NCI-H2227 (cell line): ENCODE data around the gene ESM1.
"Not testable (repeated sequence)": the region's sequence is repeated elsewhere in the genome, so short reads cannot be mapped to it uniquely, and the experiment has no call there.

ENCODE experiments used
- DNase-seq: peaks from one replicate; lab custom pipeline; 2025; ENCODE audit not compliant: unreplicated experiment; lab: John Stamatoyannopoulos, UW

The ESM1 gene, protein sequence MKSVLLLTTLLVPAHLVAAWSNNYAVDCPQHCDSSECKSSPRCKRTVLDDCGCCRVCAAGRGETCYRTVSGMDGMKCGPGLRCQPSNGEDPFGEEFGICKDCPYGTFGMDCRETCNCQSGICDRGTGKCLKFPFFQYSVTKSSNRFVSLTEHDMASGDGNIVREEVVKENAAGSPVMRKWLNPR

DNA sequence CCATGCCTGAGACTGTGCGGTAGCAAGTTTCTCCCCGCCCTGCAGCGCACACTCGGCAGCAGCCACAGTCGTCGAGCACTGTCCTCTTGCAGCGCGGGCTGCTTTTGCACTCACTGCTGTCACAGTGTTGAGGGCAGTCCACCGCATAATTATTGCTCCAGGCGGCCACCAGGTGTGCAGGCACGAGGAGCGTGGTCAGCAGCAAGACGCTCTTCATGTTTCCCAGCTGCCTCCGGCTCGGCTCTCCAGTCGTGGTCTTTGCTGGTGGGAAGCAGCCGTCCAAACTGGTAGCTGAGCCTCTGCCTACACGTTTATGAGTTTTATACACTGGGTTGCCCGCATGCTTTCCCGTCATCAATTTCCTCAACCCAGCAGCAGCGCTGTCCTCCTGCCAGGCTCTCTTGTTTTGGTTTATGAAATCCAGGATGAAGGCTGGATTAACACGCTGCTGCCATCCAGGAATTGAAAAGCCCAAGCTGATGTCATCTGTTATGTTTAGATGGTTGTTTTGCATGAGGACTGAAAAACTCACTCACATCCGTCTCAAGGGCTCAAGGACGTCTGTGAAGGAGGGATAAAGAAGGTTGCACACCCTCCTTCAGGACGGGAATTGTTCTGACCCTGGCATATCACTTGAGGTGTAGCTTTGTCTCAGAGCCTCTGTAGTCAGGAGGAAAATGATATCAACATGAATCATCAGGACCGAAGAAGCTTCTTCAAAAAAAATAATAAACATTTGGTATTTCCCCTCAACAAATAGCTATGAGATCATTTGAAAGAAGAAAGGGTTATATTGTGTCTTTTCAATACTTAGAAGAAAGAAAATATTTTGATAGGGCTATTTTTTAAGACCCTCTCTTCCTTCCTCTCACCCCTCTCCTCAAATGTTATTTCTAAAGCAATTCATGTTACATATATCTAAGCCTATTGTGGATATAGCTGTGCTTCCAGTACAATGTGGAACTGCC, at the start of gene ESM1:
Gene ESM1, minus strand, starts transcription at position 293 of the 968 bp plus-strand sequence. Its CDS starts 76 bp downstream, at position 217.
- no peak for DNase-seq

GRCh38 chr5:55033568-55033967, 48.2 kb upstream of the ESM1 start:
- DNase-seq, result no peak

DNA sequence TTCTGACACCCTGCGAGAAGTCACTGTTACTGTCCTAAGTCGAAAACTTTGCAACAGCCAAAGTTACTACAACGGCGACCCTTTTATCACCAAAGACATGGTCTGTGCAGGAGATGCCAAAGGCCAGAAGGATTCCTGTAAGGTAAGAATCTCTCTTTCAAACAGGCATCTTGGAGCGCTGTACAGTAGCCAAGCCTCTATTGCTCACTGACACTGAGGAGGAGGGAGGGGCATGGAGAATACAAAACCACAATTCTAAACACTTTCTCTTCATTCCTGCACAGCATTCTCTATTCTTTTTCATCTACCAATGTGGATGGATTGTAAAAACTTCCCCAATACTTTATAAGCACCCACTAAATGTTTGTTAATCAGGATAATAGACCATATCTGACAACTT, 46.1 kb upstream of the ESM1 start:
- no peak for DNase-seq

GRCh38 chr5:55030676-55031369, 45.4 kb upstream of the ESM1 start:
- no peak for DNase-seq

DNA sequence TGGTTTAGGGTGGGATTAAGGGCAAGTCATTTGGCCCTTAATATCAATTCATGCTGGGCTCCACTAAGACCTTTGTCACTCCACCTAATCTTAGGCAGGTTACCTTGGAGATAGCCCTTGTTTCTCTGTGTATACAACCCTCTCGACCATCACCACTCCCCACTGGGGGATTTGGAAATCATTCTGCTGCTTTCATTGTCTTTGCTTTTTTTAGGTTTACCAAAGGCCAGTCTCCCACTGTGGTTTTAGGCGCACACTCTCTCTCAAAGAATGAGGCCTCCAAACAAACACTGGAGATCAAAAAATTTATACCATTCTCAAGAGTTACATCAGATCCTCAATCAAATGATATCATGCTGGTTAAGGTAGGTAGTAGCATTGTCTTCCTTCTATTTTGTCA, 44.8 kb upstream of the ESM1 start:
- no peak for DNase-seq

DNA sequence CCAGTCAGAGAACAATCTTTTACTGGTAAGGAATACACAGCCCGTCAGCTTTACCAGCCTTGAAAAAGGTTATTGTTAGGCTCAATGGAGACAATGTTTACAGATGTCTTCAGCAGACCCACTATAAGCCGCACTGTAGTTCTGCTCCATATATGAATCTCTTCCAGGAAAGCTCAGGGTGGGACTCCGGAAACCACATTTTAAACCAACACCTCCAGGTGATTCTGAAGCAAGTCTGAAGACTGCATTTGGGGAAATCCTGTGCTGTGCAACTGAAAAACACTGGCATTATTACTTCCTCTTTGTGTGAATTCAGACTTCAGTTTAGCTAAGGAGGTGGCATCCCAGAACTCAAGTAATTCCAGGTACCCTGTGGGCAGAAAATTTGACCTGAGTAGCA, 42.2 kb upstream of the ESM1 start:
- no peak for DNase-seq

- DNase-seq, result no peak
Measured at GRCh38 chr5:55022450-55022849, 37.1 kb upstream of the ESM1 start.

GRCh38 chr5:55021821-55022220, 36.4 kb upstream of the ESM1 start:
- no peak for DNase-seq

- DNase-seq, result no peak
Measured at GRCh38 chr5:55021410-55021809, 36.0 kb upstream of the ESM1 start.

- DNase-seq, result not testable (repeated sequence)
Measured at GRCh38 chr5:55010149-55010548, 24.8 kb upstream of the ESM1 start.

DNA sequence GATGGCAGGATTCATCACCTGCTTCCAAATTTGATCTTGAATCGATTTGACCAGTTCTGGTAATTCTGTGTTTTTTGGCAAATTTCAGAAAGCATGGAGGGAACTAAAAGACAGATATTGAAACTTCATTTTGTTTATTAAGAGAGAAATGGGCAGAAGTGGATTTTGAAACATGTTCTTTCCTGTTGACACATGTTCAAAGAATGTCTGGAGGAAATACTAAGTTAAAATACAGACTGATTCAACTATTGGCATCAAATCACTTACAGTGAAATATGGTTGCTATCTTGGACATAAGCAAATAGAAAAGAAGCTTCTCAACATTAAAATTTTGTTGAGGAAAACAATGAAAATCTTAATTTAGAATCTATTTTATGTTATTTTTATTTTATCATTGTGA, 19.3 kb upstream of the ESM1 start:
- DNase-seq, result no peak

GRCh38 chr5:55003432-55004065, 18.2 kb upstream of the ESM1 start:
- DNase-seq, result no peak

DNA sequence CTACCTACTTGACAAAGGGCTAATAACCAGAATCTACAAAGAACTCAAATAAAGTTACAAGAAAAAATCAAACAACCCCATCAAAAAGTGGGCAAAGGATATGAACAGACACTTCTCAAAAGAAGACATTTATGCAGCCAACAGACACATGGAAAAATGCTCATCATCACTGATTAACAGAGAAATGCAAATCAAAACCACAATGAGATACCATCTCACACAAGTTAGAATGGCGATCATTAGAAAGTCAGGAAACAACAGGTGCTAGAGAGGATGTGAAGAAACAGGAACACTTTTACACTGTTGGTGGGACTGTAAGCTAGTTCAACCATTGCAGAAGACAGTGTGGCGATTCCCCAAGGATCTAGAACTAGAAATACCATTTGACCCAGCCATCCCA, 16.8 kb upstream of the ESM1 start:
- not testable (repeated sequence) for DNase-seq

DNA sequence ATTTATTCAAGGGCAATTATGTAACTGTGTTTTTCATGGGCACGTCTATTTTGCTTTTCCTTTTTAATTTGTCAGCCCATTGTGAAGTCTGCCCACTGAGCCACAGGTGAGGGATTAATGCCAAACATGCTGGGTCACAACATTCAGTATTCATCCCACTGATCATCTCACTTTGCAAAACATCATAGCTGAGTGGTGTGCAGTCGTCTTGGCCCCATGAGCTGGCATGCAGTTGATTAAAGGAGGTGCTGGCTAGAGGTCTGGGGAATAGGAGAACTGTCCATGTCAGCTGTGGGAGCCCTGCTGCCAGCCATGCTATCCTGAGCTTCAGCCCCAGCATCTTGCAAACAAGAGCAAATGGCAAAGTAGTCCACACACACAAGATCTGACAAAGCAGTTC, 11.7 kb upstream of the ESM1 start:
- no peak for DNase-seq

DNA sequence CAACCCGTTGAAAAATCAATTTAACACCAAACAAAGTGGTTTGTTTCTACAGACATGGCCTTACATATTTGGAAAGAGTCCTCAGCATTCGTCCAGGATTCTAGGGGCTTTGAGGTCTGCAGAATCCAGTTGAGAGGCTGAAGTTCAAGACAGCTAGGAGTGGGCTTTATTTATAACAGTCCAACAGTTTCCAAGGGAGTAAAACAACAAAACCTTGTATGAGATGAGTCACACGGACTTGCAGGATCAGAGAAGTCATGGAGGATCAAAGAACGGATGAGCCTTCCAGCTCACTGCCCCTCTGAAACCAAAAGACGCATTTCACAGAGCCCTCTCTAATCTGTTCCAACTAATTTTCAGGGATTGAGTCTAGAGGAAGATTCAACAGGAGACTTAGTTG, 11.1 kb upstream of the ESM1 start:
- no peak for DNase-seq

GRCh38 chr5:54995168-54995567, 9.8 kb upstream of the ESM1 start:
- DNase-seq, result no peak

DNA sequence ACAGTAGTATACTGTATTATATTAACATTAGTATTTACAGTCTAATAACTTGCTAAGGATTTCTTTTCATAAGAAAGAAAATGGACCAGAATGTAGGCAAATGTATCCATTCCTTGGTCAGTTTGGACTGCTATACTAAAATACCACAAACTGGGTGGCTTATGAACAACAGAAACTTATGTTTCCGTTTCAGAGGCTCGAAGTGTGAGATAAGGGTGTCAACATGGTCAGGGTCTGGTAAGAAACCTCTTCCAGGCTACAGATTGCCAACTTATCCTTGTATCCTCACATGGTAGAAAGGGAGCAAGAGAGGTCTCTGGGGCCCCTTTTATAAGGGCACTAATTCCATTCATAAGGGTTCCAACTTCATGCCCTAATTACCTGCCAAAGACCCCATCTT, 9.2 kb upstream of the ESM1 start:
- DNase-seq, result no peak

GRCh38 chr5:54993318-54993717, 7.9 kb upstream of the ESM1 start:
- no peak for DNase-seq

DNA sequence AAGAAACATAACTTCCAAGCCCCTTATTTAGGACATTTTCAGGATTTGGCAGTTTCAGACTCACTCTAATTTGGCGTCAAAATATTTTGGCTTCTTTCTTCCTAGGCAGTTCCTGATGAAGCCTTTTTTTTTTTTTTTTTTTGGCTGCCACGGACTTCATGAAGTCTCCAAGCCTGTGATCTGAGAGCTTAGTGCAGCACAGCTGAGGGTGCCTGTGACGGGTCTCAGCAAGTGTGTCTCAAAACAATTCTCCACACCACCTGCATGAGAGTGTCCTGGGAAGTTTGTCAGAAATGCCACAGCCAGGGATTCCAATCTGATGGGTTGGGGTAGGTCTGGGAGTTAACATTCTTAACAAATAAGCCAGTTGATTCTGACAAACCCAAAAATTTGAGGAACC, 6.0 kb upstream of the ESM1 start:
- DNase-seq, result no peak

DNA sequence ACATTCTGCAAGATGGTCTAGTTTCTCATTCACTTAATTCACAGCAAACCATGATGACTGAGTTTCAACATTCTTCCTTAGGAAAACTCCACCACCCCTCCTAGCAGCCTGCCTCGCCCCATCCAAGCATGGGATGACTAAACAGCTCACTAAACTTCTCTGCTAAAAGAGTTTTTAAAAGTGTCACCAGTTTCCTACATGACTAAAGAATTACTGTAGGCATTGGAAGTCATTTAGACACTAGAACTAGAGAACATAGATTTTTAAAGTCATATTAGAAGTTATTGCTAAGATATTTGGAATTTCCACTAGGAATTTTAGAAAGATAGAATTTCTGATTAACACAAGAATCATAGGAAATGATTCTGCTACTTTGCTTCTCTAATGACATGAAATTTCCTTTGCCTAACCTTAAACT, 5.5 kb upstream of the ESM1 start:
- DNase-seq, result no peak

- no peak for DNase-seq
Measured at GRCh38 chr5:54988817-54989216, 3.4 kb upstream of the ESM1 start.
